SK-N-MC (cell line): ENCODE measurements around the gene CTCFL.
"Not testable (repeated sequence)": the region's sequence is repeated elsewhere in the genome, so short reads cannot be mapped to it uniquely, and the experiment has no call there.

Experiments used
- EZH2 ChIP-seq: fragments of 200-600 bp; sonication (generic); IDR thresholded peaks from one replicate; pipeline ENCODE4 v1.6.1; 2017; ENCODE audit warnings: antibody characterized with exemption
- FOXP2 ChIP-seq: optimal IDR thresholded peaks from 2 replicates; pipeline ENCODE3; 2011; ENCODE audit warnings: mild to moderate bottlenecking, moderate library complexity; ENCODE audit not compliant: insufficient read depth; ENCODE audit errors: extremely low read length, control extremely low read depth
- POLR2AphosphoS5 ChIP-seq: IDR thresholded peaks from 2 replicates; pipeline ENCODE4 v1.6.1; 2012; ENCODE audit warnings: mild to moderate bottlenecking, low read depth, low read length, borderline replicate concordance

- TF ChIP-seq EZH2, POLR2AphosphoS5, FOXP2: not testable (repeated sequence)
These were observed 13.2 kb downstream of the CTCFL start for GRCh38 chr20:57511709-57512108.
